HG03108 (cell line): ENCODE measurements around the gene C5orf58.

Experiments used
- ATAC-seq: cut with Tn5 transposase; IDR thresholded peaks from one replicate; pipeline ENCODE4 v1.9.1; 2021; ENCODE audit warnings: moderate library complexity; ENCODE audit not compliant: unreplicated experiment

The C5orf58 gene, protein sequence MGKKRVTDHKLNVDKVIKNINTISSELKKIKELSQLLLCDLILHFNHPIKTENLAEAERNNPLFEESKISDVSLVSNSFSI

DNA sequence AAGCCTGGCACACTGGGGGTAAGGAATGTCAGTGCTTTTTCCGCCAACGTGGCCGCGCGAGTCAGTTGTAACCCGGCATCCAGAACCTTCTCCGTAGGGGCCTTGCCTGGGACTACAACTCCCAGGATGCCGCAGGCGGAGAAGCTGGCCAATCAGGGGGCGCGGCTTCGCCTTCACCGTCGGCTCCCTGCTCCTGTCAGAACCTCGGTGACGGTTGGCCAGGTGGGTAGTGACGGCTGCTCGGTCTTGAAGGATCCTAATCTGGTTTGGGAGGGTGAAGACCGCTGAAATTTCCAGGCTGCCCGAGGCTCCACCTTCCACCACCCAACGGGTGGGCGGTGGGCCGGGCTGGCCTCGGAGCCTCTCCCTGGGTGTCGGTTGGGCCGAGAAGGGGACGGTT lies at the start of gene C5orf58:
Gene C5orf58, plus strand, starts transcription at position 200 of the 400 bp plus-strand sequence. CDS start 1,992 bp downstream, outside the sequence.
- no peak for ATAC-seq

DNA sequence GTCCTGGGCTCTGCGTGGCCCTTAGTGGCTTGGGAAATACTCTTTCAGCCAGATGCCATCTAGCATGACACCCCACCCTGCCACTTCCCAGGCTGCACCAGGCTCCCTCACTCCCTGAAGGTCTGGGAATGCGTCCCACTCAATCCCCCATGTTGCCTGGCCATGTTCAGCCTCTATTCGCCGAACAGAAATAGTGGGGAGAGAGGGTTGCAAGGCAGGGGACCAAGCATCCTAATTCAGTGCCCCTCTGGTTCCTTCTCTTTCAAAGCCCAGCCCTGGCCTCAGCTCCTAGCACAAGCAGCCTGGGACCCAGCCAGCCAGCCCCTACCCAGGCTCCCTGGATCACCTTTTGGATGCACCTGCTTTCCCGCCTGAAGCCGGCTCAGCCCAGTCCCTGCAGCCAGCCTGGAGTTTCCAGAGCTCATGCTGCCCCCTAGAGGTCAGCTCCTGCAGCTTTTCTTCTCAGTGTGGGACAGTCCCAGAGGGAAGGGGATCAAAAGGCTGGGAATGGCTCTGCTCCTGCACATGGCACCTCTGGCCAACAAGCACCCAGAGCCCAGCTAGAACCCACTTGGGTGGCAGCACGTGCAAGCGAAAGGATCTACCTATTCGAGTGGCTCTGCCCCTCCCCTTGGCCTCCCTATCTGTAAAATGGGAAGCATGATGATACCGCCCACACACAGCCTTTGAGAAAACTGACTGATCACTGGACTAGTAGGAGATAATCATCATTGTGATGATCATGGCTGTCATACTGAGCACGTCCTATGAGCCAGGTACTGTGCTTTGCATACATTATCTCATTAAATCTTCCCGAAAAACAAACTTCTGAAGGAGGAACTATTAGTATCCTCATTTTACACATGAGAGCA lies 48.7 kb upstream of the C5orf58 start:
- ATAC-seq = peak; percentile 72

DNA sequence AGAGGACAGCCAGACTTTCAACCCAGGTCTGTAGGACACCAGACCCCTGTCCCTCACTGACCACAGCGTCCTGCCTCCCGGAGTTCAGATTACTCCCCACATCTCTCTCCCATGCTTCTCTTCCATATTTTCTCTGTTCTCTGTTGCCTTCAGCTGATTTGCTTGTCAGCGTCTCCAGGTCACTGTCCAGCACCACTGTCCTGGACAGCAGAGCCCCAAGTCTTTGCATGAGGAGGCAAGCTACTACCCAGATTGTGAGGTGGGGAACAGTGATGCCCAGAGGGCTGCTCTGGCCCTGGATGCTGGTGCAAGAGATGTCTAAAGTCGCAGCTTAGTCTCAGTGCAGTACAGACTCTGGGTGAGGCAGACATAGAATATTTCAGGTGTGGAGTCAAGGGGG lies 48.0 kb upstream of the C5orf58 start:
- no peak for ATAC-seq

DNA sequence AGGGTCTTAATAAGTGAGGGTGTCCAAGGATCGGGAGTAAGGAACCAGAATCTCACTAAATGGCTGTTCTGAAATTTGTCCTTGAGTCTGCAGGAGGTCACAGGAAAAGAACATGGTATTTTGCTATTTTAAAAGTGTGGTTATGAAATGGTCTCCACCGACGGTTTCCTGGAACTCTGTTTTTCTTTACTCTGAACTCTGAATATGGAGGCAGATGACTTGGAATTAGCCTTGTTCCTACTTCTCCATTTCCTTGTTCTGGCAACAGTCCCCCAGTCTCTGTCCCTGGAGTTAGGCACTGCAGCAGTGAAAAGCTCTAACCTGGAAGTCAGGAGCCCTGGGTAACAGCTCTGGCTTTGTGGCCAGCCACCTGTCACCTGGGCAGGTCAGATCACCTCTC lies 46.6 kb upstream of the C5orf58 start:
- no peak for ATAC-seq

DNA sequence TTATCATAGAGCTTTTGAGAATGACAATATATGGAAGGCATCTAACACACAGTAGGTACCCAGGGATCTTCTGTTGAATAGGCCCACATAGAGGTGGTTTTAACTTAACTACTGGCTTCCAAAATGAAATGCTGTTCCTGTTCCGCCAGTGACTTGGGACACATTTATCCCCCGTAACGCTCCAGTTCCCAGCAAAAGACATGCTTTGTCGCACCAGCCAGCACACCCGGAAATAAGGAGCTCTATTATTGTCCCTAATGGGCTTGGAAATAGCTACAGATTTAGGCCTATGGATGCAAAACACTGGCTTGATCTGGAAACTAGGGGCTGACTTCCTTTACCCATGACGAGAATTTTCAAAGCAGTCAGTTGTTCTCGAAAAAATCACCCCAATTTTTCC lies 45.9 kb upstream of the C5orf58 start:
- ATAC-seq = no peak

DNA sequence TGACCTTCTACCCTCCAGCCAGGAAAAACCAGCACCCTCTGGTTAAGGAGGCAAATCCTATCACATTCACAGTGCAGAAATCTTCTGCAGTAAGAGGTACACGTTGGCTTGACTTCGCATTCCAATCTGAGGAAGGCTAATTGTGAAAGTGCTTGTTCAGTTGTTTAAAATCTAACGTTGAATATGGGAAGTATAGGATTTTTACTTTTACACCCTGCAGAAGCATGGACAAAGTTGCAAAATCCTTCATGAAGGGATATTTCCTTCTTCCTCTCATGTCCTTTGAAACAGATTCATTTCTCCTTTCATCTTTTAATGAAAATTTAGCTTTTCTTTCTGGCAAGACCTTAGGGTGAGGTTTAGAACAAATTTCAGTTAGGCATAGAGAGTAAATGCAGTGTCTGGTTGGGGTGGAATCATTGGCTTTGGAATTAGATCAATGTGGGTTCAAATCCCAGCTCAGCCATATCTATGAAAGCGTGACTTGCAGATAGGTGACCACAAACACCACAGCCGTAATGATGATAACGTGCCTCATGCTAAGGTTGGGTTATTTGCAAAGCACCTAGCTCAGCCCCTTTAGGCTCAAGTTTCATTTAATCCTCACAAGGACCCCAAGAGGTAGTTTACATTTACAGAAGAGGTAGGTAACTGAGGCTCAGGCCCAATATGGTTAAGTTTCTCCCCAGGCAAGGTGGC lies 42.2 kb upstream of the C5orf58 start:
- ATAC-seq = no peak

DNA sequence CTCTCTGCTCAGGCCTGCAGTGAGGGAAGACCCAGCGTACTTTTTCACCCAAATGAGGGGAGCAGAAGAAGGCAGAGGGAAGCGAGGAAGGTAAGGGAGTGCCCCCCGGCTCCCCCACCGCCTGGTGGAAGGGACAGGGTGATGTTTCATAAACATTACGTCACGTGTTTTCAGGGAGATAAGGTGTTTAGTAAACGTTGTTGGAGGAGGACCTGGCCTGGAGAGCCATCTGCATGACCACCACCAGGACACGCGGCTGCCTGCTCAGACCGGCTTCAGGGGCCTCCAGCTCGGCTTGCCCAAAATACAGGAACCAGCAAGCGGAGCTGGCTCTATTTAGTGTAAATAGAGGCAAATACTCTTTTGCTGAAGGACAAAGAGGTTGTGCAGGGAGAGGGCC lies 40.0 kb upstream of the C5orf58 start:
- no peak for ATAC-seq

DNA sequence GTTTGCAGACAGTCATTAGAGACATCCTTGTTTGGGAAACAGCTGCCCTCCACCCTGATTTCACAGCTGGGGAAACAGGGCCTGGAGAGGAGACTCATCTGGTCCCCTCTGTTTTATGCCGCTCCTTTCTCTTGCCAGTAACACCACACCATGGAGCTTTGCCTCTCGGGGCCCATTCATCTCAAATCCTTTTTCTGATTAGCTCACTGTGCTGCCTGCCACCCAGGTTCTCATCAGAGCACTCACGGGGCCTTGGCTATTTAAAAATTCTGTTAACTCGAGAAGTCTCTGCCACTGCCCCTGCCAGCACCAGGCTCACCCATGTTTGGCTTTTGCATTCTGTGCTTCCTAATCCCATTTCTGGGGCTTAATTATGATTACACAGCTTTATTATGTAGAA lies 36.8 kb upstream of the C5orf58 start:
- ATAC-seq = no peak

DNA sequence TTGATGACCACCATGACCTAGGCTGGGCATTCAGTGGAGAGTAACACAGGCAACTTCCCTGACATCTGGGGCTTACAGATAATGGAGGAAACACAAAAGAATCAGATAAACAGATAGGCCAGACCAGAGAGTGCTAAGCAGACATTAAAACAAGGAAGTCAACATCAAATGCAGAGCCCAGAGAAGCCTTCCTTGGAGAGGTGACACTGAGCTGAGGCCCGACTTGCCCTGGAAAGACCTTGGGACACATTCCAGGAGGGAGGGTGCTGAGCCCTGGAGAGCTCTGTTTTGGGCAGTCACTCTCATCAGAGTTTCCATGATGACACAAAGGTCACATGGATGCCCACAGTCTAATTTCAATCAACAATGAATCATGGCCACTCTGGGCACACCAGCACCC lies 31.9 kb upstream of the C5orf58 start:
- ATAC-seq = no peak

DNA sequence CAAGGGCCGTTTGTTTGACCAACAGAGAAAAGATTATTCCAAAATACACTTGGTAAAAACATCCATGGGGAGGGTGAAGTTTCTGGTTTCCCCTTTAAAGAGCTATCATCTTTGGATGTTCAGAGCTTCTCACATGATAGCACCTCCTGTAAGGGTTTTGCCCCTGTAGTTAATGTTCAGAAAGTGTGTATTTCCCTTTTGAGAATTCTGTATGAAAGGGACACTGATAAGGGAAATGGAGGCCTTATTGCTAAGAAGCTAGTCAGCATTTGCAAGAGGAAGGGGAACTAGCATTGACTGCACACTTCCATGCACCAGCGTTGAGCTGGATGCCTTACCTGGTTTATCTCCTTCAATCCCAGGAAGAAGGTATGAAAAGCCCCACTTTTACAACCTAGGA lies 31.5 kb upstream of the C5orf58 start:
- no peak for ATAC-seq

DNA sequence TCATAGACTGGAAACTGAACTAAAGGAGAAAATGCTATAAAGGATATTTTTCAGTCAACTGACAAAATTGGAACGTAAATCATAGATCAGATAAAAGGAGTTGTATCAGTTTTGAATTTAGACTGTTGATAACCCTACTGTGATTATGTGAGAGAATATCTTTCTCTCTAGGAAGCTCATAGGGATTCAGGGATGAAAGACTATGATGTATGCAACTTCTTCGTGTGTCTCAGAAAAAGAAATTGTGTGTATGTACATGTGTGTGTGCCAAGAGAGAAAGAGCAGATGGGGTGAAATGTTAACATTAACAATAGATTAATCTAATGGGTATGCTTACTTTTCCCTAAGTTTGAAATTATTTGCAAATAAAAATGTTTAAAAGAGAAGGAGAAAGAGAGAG lies 30.7 kb upstream of the C5orf58 start:
- ATAC-seq = no peak

DNA sequence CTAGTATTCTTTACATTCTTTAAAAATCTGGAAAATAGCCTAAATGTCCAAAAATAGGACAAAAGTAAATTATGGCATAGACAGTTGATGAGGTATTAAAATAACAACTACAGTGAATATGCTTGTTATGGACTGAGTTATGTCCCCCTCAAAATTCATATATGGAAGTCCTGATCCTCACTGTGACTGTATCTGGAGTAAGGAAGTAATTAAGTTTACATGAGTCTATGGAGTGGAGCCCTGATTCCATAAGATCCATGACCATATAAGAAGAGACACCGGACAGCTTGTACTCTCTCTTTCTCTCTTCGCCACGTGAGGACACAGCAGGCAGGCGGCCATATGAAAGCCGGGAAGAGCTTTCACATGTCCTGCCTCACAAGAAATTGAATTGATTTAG lies 28.6 kb upstream of the C5orf58 start:
- ATAC-seq = no peak

DNA sequence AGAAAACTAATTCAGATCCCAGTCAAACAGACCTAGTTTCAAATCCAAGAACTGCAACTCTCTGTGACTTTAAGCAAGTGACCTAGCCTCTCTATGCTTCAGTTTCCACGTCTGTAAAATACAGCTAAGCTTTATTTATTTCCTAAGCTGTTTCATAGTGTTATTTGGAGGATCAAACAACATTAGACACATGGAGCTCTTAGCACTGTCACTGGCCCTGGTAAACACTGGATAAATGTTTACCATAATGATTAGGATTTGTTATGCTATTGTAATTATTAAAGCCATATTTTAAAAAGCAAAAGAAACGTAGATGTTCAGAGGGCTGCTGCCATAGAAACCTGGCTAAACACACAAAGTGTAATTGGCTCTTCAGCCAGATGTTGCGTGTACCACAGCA lies 26.6 kb upstream of the C5orf58 start:
- ATAC-seq = no peak

DNA sequence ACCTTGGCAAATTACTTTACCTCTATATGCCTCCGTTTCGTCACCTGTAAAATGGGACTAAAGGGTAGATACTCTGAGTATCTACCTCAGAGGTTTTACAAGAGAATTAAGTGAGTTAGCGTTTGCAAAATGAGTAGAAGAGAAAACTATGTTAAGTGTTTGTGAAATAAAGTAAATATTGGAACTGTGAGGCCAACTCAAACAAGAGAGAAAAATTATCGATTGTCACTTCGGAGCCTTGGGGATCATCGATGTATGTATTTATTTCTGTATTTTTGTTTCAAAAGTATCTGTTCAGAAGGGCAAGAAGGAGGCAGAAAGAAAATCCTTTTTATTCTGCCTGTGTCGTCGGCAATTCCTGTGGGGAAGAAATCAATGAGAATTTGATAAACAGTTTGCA lies 25.8 kb upstream of the C5orf58 start:
- no peak for ATAC-seq

DNA sequence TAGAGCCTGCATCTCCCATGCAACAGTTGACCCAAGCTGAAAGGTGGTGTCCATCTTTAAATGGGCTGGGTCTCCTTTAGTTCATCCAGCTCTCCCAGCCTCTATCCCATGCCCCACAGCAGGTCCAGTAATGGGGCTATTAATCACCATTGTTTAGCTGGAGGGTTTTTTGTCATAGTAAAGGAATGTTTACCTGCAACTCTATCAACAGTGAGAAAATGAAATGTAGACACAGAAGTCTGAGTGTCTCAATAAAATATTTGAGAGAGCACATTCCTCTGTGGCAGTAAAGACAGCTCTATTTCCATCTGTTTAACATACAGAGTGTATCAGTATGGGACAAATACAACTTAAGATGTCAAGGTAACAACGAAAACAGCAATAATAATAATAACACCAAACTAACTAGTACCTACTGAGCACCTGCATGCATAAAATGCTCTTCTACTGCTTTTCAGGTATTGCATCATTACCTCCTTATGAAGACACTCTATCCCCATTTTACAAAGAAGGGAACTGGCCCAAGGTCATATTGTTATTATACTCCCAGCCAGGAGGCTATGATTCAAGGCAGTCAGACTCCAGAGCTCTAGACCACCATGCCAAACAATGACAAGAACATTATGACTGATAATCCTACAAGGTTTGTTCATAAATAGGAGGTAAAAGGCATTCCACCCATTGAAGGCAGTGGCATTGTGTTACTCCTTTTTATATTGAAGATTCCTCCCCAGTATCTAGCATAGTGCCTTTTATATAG lies 21.0 kb upstream of the C5orf58 start:
- no peak for ATAC-seq

DNA sequence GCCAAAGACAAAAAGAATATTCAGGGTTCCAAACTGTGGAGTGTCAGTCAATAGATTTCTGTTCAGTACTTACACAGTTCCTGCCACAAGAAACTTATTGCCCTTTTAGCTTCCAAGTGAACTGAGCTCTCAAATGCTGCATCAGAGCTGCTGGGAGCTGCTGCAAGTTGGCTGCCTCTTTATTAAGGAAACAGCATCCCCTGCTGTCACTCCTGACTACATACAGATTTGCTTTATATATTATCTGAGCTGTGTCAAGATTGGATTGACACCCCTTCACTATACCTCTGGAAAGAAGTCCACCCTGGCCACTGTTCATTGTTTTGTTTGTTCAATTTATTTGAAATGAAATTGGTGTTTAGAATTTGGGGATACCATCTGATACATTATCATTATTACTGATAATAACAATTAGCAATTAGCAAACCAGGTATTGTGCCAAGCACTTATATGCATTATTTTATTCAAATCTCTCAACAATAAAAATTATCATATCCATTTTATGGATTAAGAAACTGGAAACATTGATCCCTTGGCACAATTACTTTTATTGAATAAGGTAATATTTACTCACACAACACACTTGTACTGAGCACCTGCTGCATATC lies 16.4 kb upstream of the C5orf58 start:
- no peak for ATAC-seq

DNA sequence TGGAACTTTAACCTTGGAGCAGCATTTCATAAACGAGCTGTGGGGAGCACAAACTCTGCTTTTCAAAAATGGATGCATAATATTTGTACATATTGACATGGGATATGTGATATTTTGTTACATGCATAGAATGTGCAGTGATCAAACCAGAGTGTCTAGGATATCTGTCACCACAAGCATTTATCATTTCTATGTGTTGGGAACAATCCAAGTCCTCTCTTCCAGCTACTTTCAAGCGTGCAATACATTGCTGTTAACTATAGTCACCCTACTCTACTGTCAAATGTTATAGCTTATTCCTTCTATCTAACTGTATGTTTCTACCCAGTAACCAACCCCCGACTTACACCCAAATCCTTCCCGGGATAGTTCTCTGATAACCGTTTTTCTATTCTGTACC lies 15.0 kb upstream of the C5orf58 start:
- ATAC-seq = no peak

DNA sequence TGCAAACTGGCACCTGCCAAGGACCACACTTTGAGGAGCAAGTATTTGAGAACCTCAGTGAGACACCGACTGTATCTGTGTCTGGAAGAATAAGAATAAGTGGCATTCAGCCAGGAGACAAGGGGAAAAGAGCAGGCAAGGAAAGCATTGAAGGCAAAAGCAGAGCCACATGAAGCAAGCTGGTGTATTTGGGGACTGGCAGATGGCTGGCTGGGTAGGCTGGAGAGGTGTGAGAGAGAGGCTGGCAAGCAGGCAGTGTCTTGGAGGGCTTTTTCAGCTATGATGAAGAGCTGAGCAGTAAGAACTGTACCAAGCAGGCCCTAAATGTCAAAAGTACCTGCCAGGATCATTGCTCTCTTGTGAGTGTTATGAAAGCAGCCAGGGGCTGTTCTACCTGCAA lies 14.1 kb upstream of the C5orf58 start:
- ATAC-seq = no peak

DNA sequence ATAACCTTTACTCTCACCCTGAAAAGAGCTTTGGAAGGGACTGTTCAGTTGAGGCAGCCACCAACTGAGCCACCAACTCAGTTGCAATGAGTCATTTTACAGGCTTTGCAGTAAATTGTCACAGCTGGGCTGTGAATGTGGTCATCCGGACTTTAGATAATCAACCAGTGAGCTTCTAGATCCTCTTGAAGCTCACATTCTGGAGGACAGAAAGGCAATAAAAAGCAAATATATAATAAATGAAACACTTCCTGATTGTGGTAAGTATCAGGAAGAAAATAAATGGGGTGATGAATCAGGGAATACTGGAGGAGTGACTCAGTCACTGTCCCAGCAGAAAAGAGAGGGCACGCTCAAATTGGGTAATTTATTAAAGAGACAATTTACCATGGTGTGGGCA lies 13.2 kb upstream of the C5orf58 start:
- ATAC-seq = no peak

DNA sequence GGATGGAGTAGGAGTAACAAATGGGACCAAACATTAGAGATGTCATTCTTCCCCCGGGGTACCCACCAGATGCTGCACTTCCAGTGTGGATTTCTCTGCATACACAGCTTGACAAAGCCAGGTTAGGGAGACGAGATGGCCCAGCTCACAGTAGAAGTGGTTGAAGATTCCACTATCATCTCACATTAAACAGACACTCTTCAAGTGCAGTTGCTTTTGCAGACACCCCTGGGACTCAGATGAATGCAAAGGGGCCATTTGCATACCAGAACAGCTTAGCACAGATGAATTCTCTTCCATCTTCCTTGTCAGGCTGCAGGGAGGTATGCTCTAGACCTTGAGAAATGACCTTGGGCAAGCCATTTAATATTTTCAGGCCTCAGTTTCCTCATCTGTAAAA lies 12.6 kb upstream of the C5orf58 start:
- no peak for ATAC-seq

DNA sequence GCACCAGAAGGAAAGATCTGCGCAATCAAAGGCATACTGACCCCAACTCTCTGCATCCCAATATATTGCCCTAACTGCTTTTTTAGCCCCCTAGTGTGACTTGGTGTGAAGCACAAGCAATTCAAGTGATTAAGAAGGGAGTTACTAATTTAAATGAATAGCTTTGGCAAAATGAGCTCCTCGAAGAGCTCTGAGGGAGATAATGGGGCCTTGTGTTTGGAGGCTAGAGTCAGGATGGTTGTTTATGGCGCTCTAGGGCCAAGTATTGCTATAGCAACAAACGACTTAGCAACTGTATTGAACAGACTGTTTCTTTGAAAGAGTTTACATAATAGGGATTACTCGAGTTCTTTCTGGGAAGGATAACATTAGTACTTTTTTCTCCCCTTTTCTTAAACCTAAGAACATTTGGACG lies 11.5 kb upstream of the C5orf58 start:
- no peak for ATAC-seq
